HG03342 (cell line): ENCODE measurements around the gene RAP1GAP2.
"Not testable (repeated sequence)": the region's sequence is repeated elsewhere in the genome, so short reads cannot be mapped to it uniquely, and the experiment has no call there.

ENCODE experiments used
- ATAC-seq: cut with Tn5 transposase; IDR thresholded peaks from one replicate; pipeline ENCODE4 v1.9.1; 2021; ENCODE audit warnings: mild to moderate bottlenecking, moderate library complexity; ENCODE audit not compliant: unreplicated experiment

Gene RAP1GAP2

GRCh38 chr17:2796164-2797125, at the start of gene RAP1GAP2:
Gene RAP1GAP2, plus strand, starts transcription at chr17:2796438. Its CDS starts 90 bp downstream, at chr17:2796528.
- no peak for ATAC-seq

GRCh38 chr17:2749058-2749783, 47.0 kb upstream of the RAP1GAP2 start, which contains the start of gene CCDC92B:
Gene CCDC92B, minus strand, starts transcription at chr17:2749652. Its CDS starts 14,507 bp downstream, at chr17:2735145.
- no peak for ATAC-seq

GRCh38 chr17:2749784-2750181, 46.5 kb upstream of the RAP1GAP2 start:
- ATAC-seq, result no peak

- ATAC-seq, result no peak
Measured at GRCh38 chr17:2750721-2751120, 45.5 kb upstream of the RAP1GAP2 start.

GRCh38 chr17:2751491-2751890, 44.7 kb upstream of the RAP1GAP2 start:
- no peak for ATAC-seq

- no peak for ATAC-seq
Measured at GRCh38 chr17:2755891-2756724, 40.1 kb upstream of the RAP1GAP2 start.

GRCh38 chr17:2758870-2759269, 37.4 kb upstream of the RAP1GAP2 start:
- no peak for ATAC-seq

GRCh38 chr17:2770129-2770528, 26.1 kb upstream of the RAP1GAP2 start:
- ATAC-seq, result no peak

- ATAC-seq, result no peak
Measured at GRCh38 chr17:2775206-2775605, 21.0 kb upstream of the RAP1GAP2 start.

- ATAC-seq, result no peak
Measured at GRCh38 chr17:2776589-2777241, 19.5 kb upstream of the RAP1GAP2 start.

GRCh38 chr17:2777242-2777867, 18.9 kb upstream of the RAP1GAP2 start:
- no peak for ATAC-seq

GRCh38 chr17:2778489-2778888, 17.7 kb upstream of the RAP1GAP2 start:
- no peak for ATAC-seq

GRCh38 chr17:2779545-2779944, 16.7 kb upstream of the RAP1GAP2 start:
- no peak for ATAC-seq

GRCh38 chr17:2780256-2780655, 16.0 kb upstream of the RAP1GAP2 start:
- no peak for ATAC-seq

GRCh38 chr17:2780931-2781454, 15.2 kb upstream of the RAP1GAP2 start:
- no peak for ATAC-seq

GRCh38 chr17:2781598-2781997, 14.6 kb upstream of the RAP1GAP2 start:
- ATAC-seq, result not testable (repeated sequence)

GRCh38 chr17:2782055-2782454, 14.2 kb upstream of the RAP1GAP2 start:
- no peak for ATAC-seq

GRCh38 chr17:2783310-2784030, 12.8 kb upstream of the RAP1GAP2 start:
- no peak for ATAC-seq

- no peak for ATAC-seq
Measured at GRCh38 chr17:2784864-2785263, 11.4 kb upstream of the RAP1GAP2 start.
